Calu3 (cell line): ENCODE data around the gene LRRK1. TPM values are rescaled to one million over a fixed set of nuclear protein-coding genes. Genes with fewer than 3 reads are reported as not detected.
"Not testable (repeated sequence)": the region's sequence is repeated elsewhere in the genome, so short reads cannot be mapped to it uniquely, and the experiment has no call there.

ENCODE experiments used
- BruUV-seq: library from RNA; stranded (reverse); fragments of 400-500 nt; replicated peaks from 2 replicates; lab custom pipeline; 2021; lab: Mats Ljungman, UMichigan
- CTCF ChIA-PET: fragments of 300-600 bp; sonication (Branson Sonifier 250); formaldehyde crosslinking; loops from one replicate; lab custom pipeline; 2022; ENCODE audit warnings: antibody characterized with exemption; lab: Charles Lee
- DNase-seq: peaks from one replicate; pipeline ENCODE4 v3.0.0; 2022
- H3K27ac Mint-ChIP-seq: one replicate; pipeline ENCODE4 v1.8.0; 2022; ENCODE audit warnings: mixed read lengths; ENCODE audit not compliant: unreplicated experiment
- H3K27me3 Mint-ChIP-seq: one replicate; pipeline ENCODE4 v1.8.0; 2022; ENCODE audit warnings: mixed read lengths; ENCODE audit not compliant: unreplicated experiment
- H3K36me3 Mint-ChIP-seq: one replicate; pipeline ENCODE4 v1.8.0; 2022; ENCODE audit warnings: mild to moderate bottlenecking, moderate library complexity, mixed read lengths; ENCODE audit not compliant: insufficient read depth, unreplicated experiment
- H3K4me1 Mint-ChIP-seq: one replicate; pipeline ENCODE4 v1.8.0; 2022; ENCODE audit warnings: mild to moderate bottlenecking, low read depth, mixed read lengths; ENCODE audit not compliant: unreplicated experiment
- H3K4me3 Mint-ChIP-seq: one replicate; pipeline ENCODE4 v1.8.0; 2022; ENCODE audit warnings: mild to moderate bottlenecking, low read depth, moderate library complexity, mixed read lengths; ENCODE audit not compliant: unreplicated experiment
- H3K9me3 Mint-ChIP-seq: one replicate; pipeline ENCODE4 v1.8.0; 2022; ENCODE audit warnings: low read depth, mixed read lengths; ENCODE audit not compliant: unreplicated experiment
- intact Hi-C: fragments of 100-400 bp; cut with micrococcal nuclease; formaldehyde crosslinking; loops from one replicate; pipeline ENCODE4 v1.10.0; 2022; ENCODE audit not compliant: unreplicated experiment
- total RNA-seq: library from RNA; stranded (reverse); gene quantifications from 2 replicates; pipeline ENCODE4 v1.2.3, GENCODE V29; 2022
- TF ChIP-seq, protein P1 (sequence below): fragments of 200-600 bp; IDR thresholded peaks from one replicate; pipeline ENCODE4 v1.8.0; 2022; ENCODE audit warnings: antibody characterized with exemption; ENCODE audit not compliant: unreplicated experiment

The LRRK1 gene
- total RNA-seq, 1 experiment from 2014 or later = 21.3 TPM

DNA sequence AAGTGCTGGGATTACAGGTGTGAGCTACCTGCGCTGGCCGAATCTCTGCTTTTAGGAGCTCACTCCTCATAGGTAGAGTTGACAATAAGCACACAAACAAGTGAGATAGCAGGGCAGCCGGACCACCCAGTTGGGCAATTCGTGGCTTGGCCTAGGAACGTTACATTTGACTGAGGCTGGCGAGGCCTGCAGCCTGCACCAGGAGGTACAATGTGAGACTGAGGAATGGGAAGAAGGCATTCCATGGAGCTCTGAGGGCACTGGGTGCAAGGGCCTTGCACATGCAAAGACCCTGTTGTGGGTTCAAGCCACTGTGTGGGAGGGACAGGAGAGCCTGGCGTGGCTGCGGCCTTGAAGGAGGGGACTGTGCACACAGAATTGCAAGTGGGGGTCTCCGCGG lies 152.5 kb downstream of the LRRK1 start:
- Mint-ChIP-seq H3K27me3 (no peaks in the 10 kb centered on the region), H3K9me3 (no peaks in the 10 kb centered on the region), H3K4me3 (no peak overlapping the region), H3K4me1 (peaks cover 13% of the 10 kb centered on the region), H3K36me3 (no peaks in the 10 kb centered on the region), H3K27ac (no peak overlapping the region)
- intact Hi-C loops = loop anchor here (10.0 kb wide), 1 partner anchor 627 kb away; no protein-coding TSS in a partner anchor
- TF ChIP-seq, protein P1, sequence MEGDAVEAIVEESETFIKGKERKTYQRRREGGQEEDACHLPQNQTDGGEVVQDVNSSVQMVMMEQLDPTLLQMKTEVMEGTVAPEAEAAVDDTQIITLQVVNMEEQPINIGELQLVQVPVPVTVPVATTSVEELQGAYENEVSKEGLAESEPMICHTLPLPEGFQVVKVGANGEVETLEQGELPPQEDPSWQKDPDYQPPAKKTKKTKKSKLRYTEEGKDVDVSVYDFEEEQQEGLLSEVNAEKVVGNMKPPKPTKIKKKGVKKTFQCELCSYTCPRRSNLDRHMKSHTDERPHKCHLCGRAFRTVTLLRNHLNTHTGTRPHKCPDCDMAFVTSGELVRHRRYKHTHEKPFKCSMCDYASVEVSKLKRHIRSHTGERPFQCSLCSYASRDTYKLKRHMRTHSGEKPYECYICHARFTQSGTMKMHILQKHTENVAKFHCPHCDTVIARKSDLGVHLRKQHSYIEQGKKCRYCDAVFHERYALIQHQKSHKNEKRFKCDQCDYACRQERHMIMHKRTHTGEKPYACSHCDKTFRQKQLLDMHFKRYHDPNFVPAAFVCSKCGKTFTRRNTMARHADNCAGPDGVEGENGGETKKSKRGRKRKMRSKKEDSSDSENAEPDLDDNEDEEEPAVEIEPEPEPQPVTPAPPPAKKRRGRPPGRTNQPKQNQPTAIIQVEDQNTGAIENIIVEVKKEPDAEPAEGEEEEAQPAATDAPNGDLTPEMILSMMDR = no peak
- no peak for DNase-seq
- CTCF ChIA-PET = interaction anchor here (2.4 kb wide), 1 partner anchor 63 kb away, joined by 10 read pairs; no protein-coding TSS in a partner anchor
- BruUV-seq = no TSS peak

DNA sequence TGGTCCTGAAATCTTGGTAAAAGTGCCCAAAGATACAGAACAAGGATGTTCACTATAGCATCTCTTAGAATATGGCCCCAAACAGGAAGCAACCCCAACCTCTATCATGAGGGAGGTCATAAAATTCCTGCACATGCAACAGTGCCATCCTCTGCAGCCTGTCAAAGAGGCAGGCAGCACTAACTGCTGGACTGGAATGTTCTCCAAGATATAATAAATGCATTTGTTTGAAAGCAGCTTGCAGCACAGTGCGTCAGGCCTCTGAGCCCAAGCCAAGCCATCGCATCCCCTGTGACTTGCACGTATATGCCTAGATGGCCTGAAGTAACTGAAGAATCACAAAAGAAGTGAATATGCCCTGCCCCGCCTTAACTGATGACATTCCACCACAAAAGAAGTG lies 153.1 kb downstream of the LRRK1 start:
- not testable (repeated sequence) for H3K27ac Mint-ChIP-seq, H3K4me3 Mint-ChIP-seq, DNase-seq, H3K36me3 Mint-ChIP-seq, H3K27me3 Mint-ChIP-seq, H3K9me3 Mint-ChIP-seq, BruUV-seq
- H3K4me1 Mint-ChIP-seq = peaks cover 13% of the 10 kb centered on the region
- CTCF ChIA-PET = interaction anchor here (2.4 kb wide), 1 partner anchor 64 kb away, joined by 10 read pairs; no protein-coding TSS in a partner anchor
- intact Hi-C loops = loop anchor here (10.0 kb wide), 1 partner anchor 627 kb away; no protein-coding TSS in a partner anchor

DNA sequence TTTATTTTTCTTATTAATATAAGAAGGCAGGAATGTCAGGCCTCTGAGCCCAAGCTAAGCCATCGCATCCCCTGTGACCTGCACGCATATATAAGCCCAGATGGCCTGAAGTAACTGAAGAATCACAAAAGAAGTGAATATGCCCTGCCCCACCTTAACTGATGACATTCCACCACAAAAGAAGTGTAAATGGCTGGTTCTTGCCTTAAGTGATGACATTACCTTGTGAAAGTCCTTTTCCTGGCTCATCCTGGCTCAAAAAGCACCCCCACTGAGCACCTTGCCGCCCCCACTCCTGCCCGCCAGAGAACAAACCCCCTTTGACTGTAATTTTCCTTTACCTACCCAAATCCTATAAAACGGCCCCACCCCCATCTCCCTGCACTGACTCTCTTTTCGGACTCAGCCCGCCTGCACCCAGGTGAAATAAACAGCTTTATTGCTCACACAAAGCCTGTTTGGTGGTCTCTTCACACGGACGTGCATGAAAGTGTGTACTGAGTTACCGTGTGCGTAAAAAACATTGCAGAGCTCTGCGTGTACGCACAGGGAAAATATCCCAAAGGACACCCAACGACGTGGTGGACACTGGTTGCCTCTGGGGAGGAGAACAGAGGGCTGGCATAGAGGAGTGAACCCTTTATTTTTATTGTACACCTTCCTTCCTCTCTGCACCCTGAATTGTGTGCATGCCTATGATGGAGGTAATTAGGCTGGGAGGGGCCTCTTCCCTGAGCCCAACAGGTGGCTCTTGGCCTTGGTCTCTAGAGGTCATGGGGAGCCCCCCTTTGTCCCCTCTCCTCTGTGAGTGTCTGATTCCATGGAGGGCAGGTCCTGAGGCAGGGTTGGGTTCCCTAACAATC lies 158.9 kb downstream of the LRRK1 start:
- H3K9me3 Mint-ChIP-seq, H3K27ac Mint-ChIP-seq, H3K27me3 Mint-ChIP-seq, BruUV-seq, H3K36me3 Mint-ChIP-seq, DNase-seq, H3K4me1 Mint-ChIP-seq, H3K4me3 Mint-ChIP-seq: not testable (repeated sequence)
- CTCF ChIA-PET = interaction anchor here (0.6 kb wide), 1 partner anchor 21 kb away, joined by 3 read pairs; no protein-coding TSS in a partner anchor
- intact Hi-C loops = loop anchor here (10.0 kb wide), 1 partner anchor 633 kb away; no protein-coding TSS in a partner anchor

DNA sequence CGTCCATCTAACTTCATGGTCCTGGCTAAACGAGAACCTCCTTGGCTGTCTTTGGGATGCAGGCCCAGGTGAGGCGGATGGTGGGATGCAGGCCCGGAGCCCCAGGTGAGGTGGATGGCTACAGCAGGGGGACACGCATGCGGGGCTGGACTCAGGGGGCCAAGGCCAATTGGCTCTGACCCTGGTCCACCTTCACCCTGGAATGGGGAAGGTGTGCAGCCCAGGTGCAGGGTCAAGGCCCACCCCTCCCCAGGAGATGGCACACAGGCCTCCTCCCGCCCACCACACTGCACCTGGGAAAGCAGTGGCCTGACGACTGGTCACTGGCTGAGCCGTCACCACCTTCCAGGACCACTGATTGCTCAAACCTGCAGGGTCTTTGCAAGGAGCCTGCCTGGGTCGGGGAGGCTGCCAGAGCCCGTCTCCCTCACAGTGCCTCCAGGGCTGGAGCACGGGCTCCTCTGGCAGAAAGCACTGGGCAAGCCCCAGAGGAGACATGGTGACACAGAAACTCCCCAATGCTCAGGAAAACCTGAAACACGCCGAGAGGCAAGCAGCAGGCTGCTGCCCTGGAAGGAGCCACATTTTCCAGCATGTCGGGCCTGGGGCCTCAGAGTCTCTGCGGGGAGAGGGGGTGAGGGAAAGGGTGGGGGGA lies 159.6 kb downstream of the LRRK1 start:
- Mint-ChIP-seq H3K27me3 (peaks cover 13% of the 10 kb centered on the region), H3K27ac (no peak overlapping the region), H3K4me1 (no peaks in the 10 kb centered on the region), H3K9me3 (no peaks in the 10 kb centered on the region), H3K4me3 (no peak overlapping the region), H3K36me3 (no peaks in the 10 kb centered on the region)
- intact Hi-C loops = loop anchor here (10.0 kb wide), 1 partner anchor 634 kb away; no protein-coding TSS in a partner anchor
- CTCF ChIA-PET = interaction anchor here (0.7 kb wide), 1 partner anchor 65 kb away, joined by 3 read pairs; no protein-coding TSS in a partner anchor
- no peak for DNase-seq
- BruUV-seq = no TSS peak
- TF ChIP-seq, protein P1 = no peak

DNA sequence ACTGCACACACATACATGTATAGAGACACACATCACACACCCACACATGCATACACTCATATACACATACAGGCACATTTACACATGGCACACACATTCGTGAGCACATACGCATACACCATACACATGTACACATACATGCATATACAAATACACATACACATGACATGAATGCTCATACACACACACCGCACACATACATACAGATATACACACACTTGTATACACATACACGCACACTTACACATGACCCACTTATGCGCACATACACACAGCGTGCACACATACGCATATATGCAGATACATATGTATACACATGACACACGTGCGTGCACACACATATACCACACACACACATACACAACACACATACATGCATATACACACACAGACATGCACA lies 162.7 kb downstream of the LRRK1 start:
- Mint-ChIP-seq H3K9me3 (no peaks in the 10 kb centered on the region), H3K36me3 (no peaks in the 10 kb centered on the region), H3K27ac (no peak overlapping the region), H3K4me3 (no peak overlapping the region), H3K27me3 (peaks cover 22% of the 10 kb centered on the region), H3K4me1 (no peaks in the 10 kb centered on the region)
- BruUV-seq = no TSS peak
- CTCF ChIA-PET = no interaction called here
- DNase-seq = no peak
- intact Hi-C loops = loop anchor here (10.0 kb wide), 1 partner anchor 67 kb away; no protein-coding TSS in a partner anchor
- TF ChIP-seq, protein P1 = no peak
